Measurements from ENCODE around the gene SLC37A4. TPM values are rescaled to one million over a fixed set of nuclear protein-coding genes. Genes with fewer than 3 reads are reported as not detected.
"Not testable (repeated sequence)": the region's sequence is repeated elsewhere in the genome, so short reads cannot be mapped to it uniquely, and the experiment has no call there.

The SLC37A4 gene
- total RNA-seq, 4 donors from 2014 or later = 29.7 to 72.9 (median 56.4) TPM

DNA sequence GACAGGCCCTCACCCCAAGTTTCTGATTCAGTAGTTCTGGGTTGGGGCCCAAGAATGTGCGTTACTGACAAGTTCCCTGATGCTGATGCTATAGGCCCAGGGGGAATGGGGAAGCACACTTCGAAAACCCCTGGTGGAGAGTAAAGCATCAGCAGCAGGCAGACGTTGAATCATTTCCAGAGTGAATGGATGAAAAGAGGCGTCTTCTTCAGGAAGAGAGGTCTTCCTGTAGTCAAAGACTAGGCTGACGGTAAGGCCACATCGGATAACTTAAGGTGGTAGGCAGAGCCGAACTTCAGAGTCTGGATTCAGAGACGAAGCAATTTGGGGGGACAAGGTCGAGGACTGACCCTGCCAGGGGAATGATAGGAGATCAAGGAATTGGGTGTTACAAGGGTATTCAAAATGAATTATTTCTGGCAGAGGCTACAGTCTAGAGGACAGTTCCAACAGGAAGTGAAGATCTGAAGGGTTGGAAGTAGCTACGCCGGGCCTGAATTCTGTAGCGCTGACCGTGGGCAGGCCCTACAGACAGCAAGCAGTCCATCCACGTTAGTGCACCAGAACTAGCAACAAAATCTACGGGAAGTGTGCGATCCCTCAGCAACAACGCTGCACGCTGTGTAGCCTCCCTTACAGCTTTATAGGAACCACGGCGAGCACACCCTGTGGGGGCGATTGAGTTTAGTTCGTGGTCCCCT, 33.6 kb downstream of the SLC37A4 start:
- peak in 1 of 2 donors; percentile 7 for ATAC-seq
- TF ChIP-seq CTCF (IDR thresholded peaks at IDR 0.05 in 4 of 5, conservative IDR thresholded peaks at IDR 0.05 in 1 of 5) (peak in 1 of 5 experiments; percentile 10), POLR2A (IDR thresholded peaks at IDR 0.05) (no peak)
- intact Hi-C loops (cut with DNase I; ENCODE audit: low total_unique reads) (loop anchor here (2.0 kb wide), 1 partner anchor 60 kb away; the partner anchor contains the start of gene HYOU1), in situ Hi-C loops (cut with MboI; ENCODE audit: low sequenced_read_pairs in 4 of 4) (no loop called here)
- peak overlapping the region; percentile 79 to 96 (median 85) for H3K27ac ChIP-seq
- H3K4me1 ChIP-seq = peaks cover 24 to 28% of the 10 kb centered on the region in 2 donors
- peaks cover 0 to 13% of the 10 kb centered on the region in 2 donors for H3K36me3 ChIP-seq
- H3K27me3 ChIP-seq = no peaks in the 10 kb centered on the region
- H3K9me3 ChIP-seq = no peaks in the 10 kb centered on the region
- peak overlapping the region; percentile 66 to 88 (median 81) for H3K4me3 ChIP-seq
- no peak for DNase-seq

- in situ Hi-C loops (cut with MboI; ENCODE audit: low sequenced_read_pairs in 4 of 4); intact Hi-C loops (cut with DNase I; ENCODE audit: low total_unique reads); ATAC-seq; H3K36me3 ChIP-seq; H3K4me3 ChIP-seq; H3K27ac ChIP-seq; H3K4me1 ChIP-seq; H3K27me3 ChIP-seq; DNase-seq; H3K9me3 ChIP-seq: not testable (repeated sequence)
These were observed 39.1 kb downstream of the SLC37A4 start for GRCh38 chr11:118991486-118992038.

GRCh38 chr11:118988280-118988679, 42.4 kb downstream of the SLC37A4 start:
- TF ChIP-seq CTCF (IDR thresholded peaks at IDR 0.05 in 4 of 5, conservative IDR thresholded peaks at IDR 0.05 in 1 of 5) = no peak
- DNase-seq = no peak
- no peak for ATAC-seq
- no peaks in the 10 kb centered on the region for H3K9me3 ChIP-seq
- in situ Hi-C loops (cut with MboI; ENCODE audit: low sequenced_read_pairs in 4 of 4) = no loop called here
- no peaks in the 10 kb centered on the region for H3K27me3 ChIP-seq
- H3K4me1 ChIP-seq = peaks cover 5 to 9% of the 10 kb centered on the region in 2 donors
- no peaks in the 10 kb centered on the region for H3K36me3 ChIP-seq
- H3K4me3 ChIP-seq = no peak overlapping the region
- H3K27ac ChIP-seq = no peak overlapping the region
- intact Hi-C loops (cut with DNase I; ENCODE audit: low total_unique reads) = no loop called here

DNA sequence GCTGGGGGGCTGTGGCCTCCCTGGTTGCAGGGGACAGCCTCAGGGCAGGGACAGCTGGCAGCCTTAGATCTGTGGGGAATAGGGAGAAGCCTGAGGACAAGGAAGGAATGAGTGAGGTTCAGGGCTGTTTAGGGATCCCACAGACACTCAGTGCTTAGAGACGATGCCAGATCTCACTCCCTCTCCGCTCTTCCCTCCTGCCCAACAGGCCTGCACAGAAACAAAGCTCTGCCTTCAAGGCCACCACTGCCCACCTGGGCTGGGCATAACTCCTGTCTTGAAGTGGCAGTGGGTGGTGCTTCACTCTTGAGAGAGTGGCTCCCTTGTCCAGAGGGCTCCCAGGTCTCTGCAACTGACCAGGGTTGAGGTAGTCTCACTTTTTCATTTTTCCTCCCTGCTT, 45.9 kb downstream of the SLC37A4 start:
- intact Hi-C loops (cut with DNase I; ENCODE audit: low total_unique reads) = no loop called here

DNA sequence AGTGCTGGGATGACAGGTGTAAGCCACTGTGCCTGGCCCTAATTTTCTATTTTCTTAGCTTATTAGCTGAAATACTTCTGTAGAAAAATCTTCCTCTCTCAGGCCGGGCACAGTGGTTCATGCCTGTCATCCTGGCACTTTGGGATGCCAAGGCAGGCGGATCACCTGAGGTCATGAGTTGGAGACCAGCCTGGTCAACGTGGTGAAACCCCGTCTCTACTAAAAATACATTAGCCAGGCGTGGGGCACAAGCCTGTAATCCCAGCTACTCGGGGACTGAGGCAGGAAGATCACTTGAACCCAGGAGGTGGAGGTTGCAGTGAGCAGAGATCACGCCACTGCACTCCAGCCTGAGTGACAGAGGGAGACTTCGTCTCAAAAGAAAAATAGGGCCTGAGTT, 46.3 kb downstream of the SLC37A4 start:
- H3K27ac ChIP-seq = peak overlapping the region; percentile 66 to 84 (median 68)
- intact Hi-C loops (cut with DNase I; ENCODE audit: low total_unique reads); H3K36me3 ChIP-seq; in situ Hi-C loops (cut with MboI; ENCODE audit: low sequenced_read_pairs in 4 of 4); H3K9me3 ChIP-seq; H3K4me1 ChIP-seq; H3K27me3 ChIP-seq; H3K4me3 ChIP-seq: not testable (repeated sequence)
- DNase-seq (peak; percentile 43 to 74), ATAC-seq (peak; percentile 71 to 75)

More for the DNA sequence above, 45.9 kb downstream of the SLC37A4 start:
- H3K9me3 ChIP-seq = no peaks in the 10 kb centered on the region
- no peaks in the 10 kb centered on the region for H3K27me3 ChIP-seq
- peak overlapping the region; percentile 66 to 84 (median 68) for H3K27ac ChIP-seq
- H3K4me1 ChIP-seq = peaks cover 5 to 9% of the 10 kb centered on the region in 2 donors
- TF ChIP-seq CTCF (IDR thresholded peaks at IDR 0.05 in 4 of 5, conservative IDR thresholded peaks at IDR 0.05 in 1 of 5) = no peak
- no peak for TF ChIP-seq POLR2A (IDR thresholded peaks at IDR 0.05)
- no peaks in the 10 kb centered on the region for H3K36me3 ChIP-seq
- no peak overlapping the region for H3K4me3 ChIP-seq
- peak; percentile 17 to 37 for ATAC-seq
- in situ Hi-C loops (cut with MboI; ENCODE audit: low sequenced_read_pairs in 4 of 4) = no loop called here
- no peak for DNase-seq

Measured in gastrocnemius medialis (tissue), 4 donors.